GM12878 (cell line): ENCODE measurements around the gene DCPS. TPM values are rescaled to one million over a fixed set of nuclear protein-coding genes. Genes with fewer than 3 reads are reported as not detected.

Source experiments
- ATAC-seq: fragments of 200-7000 bp; cut with Tn5 transposase; 3 replicates; pipeline ENCODE4 v1.9.1; 2020; ENCODE audit warnings: mild to moderate bottlenecking, moderate library complexity
- BruUV-seq: library from RNA; stranded (reverse); fragments of 400-500 nt; replicated peaks from 2 replicates; lab custom pipeline; 2021; lab: Mats Ljungman, UMichigan
- CTCF ChIA-PET: fragments of 300-600 bp; sonication (Branson Sonifier 250); formaldehyde crosslinking; extraction: SDS; loops from one replicate; lab custom pipeline; 2021; ENCODE audit warnings: inconsistent platforms; lab: Yijun Ruan, JAX
- POLR2A ChIA-PET: fragments of 350-600 bp; formaldehyde crosslinking; extraction: SDS; loops from one replicate; lab custom pipeline; 2021; ENCODE audit warnings: inconsistent platforms; lab: Charles Lee
- RAD21 ChIA-PET: fragments of 300-600 bp; sonication (Branson Sonifier 250); formaldehyde crosslinking; loops from one replicate; lab custom pipeline; 2023; ENCODE audit warnings: antibody characterized with exemption; ENCODE audit not compliant: unreplicated experiment; lab: Charles Lee
- SMC1A ChIA-PET: fragments of 300-600 bp; sonication (Branson Sonifier 250); formaldehyde crosslinking; loops from one replicate; lab custom pipeline; 2023; ENCODE audit not compliant: unreplicated experiment, uncharacterized antibody; lab: Charles Lee
- DNase-seq: peaks from one replicate; pipeline ENCODE4 v3.0.0-alpha.2; 2011; ENCODE audit warnings: low read depth, low spot score
- FAIRE-seq: peaks from 3 replicates; lab custom pipeline; 2011; peaks lifted over from hg19 to GRCh38; lab: Jason Lieb, UNC
- H2AFZ ChIP-seq: 2 replicates; pipeline ENCODE4 v1.6.0; 2011; ENCODE audit warnings: low read depth, low read length, control low read depth; ENCODE audit not compliant: control insufficient read depth
- H3K27ac ChIP-seq: 2 replicates; pipeline ENCODE4 v1.5.1; 2011; ENCODE audit warnings: control low read depth; ENCODE audit not compliant: control insufficient read depth, insufficient read depth
- H3K27me3 ChIP-seq, 2 experiments: replicated peaks in 1 of 2; 2 replicates each; pipeline versions ENCODE4 v1.6.0 to v1.6.1; 2011; ENCODE audit warnings: low read length in 1 of 2; ENCODE audit not compliant: control insufficient read depth in 2 of 2, insufficient read depth in 2 of 2
- H3K36me3 ChIP-seq, 2 experiments: 2 replicates each; pipeline ENCODE4 v1.5.1; 2011; ENCODE audit warnings: low read length in 1 of 2; ENCODE audit not compliant: control insufficient read depth in 2 of 2, insufficient read depth in 2 of 2
- H3K4me1 ChIP-seq: 2 replicates; pipeline ENCODE4 v1.6.1; 2011; ENCODE audit warnings: mild to moderate bottlenecking, low read length, moderate library complexity, mixed read lengths; ENCODE audit not compliant: control insufficient read depth, insufficient read depth
- H3K4me2 ChIP-seq: 2 replicates; pipeline ENCODE4 v1.6.0; 2011; ENCODE audit warnings: control low read depth; ENCODE audit not compliant: control insufficient read depth, insufficient read depth
- H3K4me3 ChIP-seq: fragments of 200-600 bp; sonication (generic); 2 replicates; pipeline ENCODE4 v1.5.1; 2016
- H3K79me2 ChIP-seq: 2 replicates; pipeline ENCODE4 v1.6.0; 2011; ENCODE audit warnings: low read length; ENCODE audit not compliant: control insufficient read depth, insufficient read depth
- H3K9ac ChIP-seq: 2 replicates; pipeline ENCODE4 v1.8.0; 2011; ENCODE audit warnings: low read length, control low read depth, mixed read lengths; ENCODE audit not compliant: control insufficient read depth, insufficient read depth
- H3K9me3 ChIP-seq: replicated peaks from 3 replicates; pipeline ENCODE4 v1.5.1; 2011; ENCODE audit warnings: mild to moderate bottlenecking, low read length; ENCODE audit not compliant: control insufficient read depth, insufficient read depth
- H4K20me1 ChIP-seq: 2 replicates; pipeline ENCODE4 v1.6.0; 2011; ENCODE audit not compliant: control insufficient read depth, insufficient read depth
- BCL11A ChIP-seq: IDR thresholded peaks from 2 replicates; pipeline ENCODE4 v1.6.1; 2011; ENCODE audit warnings: low read depth, low read length
- BHLHE40 ChIP-seq, 2 experiments: fragments of 450-650 bp in 1 of 2; IDR thresholded peaks; 2 replicates each; pipeline ENCODE4 v1.6.1; 2011 to 2017; ENCODE audit warnings: low read depth in 2 of 2, borderline replicate concordance in 1 of 2, improper control_type of control experiment in 1 of 2, low read length in 1 of 2, mild to moderate bottlenecking in 1 of 2
- CBX5 ChIP-seq: sonication (generic); IDR thresholded peaks from 2 replicates; pipeline ENCODE4 v1.6.1; 2016; ENCODE audit warnings: low read depth, moderate library complexity, mild to moderate bottlenecking, inconsistent platforms
- MYC ChIP-seq: IDR thresholded peaks from 2 replicates; pipeline ENCODE4 v1.6.1; 2011; ENCODE audit warnings: mild to moderate bottlenecking, low read length, moderate library complexity, inconsistent platforms; ENCODE audit not compliant: insufficient read depth, insufficient replicate concordance, insufficient read length, severe bottlenecking
- TBL1XR1 ChIP-seq: IDR thresholded peaks from 2 replicates; pipeline ENCODE4 v1.6.1; 2012; ENCODE audit warnings: low read depth, low read length, improper control_type of control experiment
- ZNF24 ChIP-seq: fragments of 450-650 bp; IDR thresholded peaks from 2 replicates; pipeline ENCODE4 v1.6.1; 2017; ENCODE audit warnings: antibody characterized with exemption, mild to moderate bottlenecking
- WGBS: methylation state at CpG from one replicate; pipeline ENCODE4 v1.1.6; 2016; ENCODE audit warnings: low lambda C conversion rate; ENCODE audit not compliant: insufficient replicate concordance, insufficient coverage; ENCODE audit errors: missing lambda C conversion rate; 5-methylcytosine and 5-hydroxymethylcytosine counted together
- in situ Hi-C: fragments of 300-500 bp; cut with MboI; formaldehyde crosslinking; loops from 9 replicates; pipeline ENCODE4 v1.14.3; 2018; ENCODE audit warnings: mixed read lengths
- intact Hi-C: fragments of 100-400 bp; cut with micrococcal nuclease; formaldehyde crosslinking; loops from one replicate; pipeline ENCODE4 v1.14.2; 2022; ENCODE audit not compliant: unreplicated experiment
- polyA plus RNA-seq, 11 experiments: library from polyadenylated mRNA; depleted of rRNA in 4 of 11; unstranded in 6 of 11; stranded (reverse) in 5 of 11; fragments of >200 nt; fragmentation: Nextera tagmentation in 4 of 11; fragmentation: Illumina TruSeq in 1 of 11; extraction: Ambion mirVana in 4 of 11; extraction: Trizol in 1 of 11; gene quantifications; 1 replicate in 1 of 11; 2 replicates in 10 of 11; pipeline versions ENCODE4 v1.2.1 to v1.2.3, GENCODE V29; 2011 to 2016; ENCODE audit warnings: inconsistent platforms in 2 of 11, missing spikeins in 2 of 11, low read depth in 1 of 11
- total RNA-seq, 4 experiments: library from RNA; depleted of rRNA in 3 of 4; stranded (reverse); fragments of >200 nt in 3 of 4; fragmentation: Illumina TruSeq in 1 of 4; extraction: Trizol in 1 of 4; gene quantifications; 2 replicates each; pipeline versions ENCODE4 v1.2.1 to v1.2.3, GENCODE V29; 2013 to 2021
- TF ChIP-seq, protein P1 (sequence below): IDR thresholded peaks from 2 replicates; pipeline ENCODE4 v1.6.1; 2012; ENCODE audit warnings: mild to moderate bottlenecking, low read depth, low read length
- TF ChIP-seq, protein P2 (sequence below): fragments of 150-350 bp; IDR thresholded peaks from 2 replicates; pipeline ENCODE4 v1.6.1; 2016; ENCODE audit warnings: low read depth, low read length
- TF ChIP-seq, protein P3 (sequence below): fragments of 450-650 bp; IDR thresholded peaks from 2 replicates; pipeline ENCODE4 v1.6.1; 2018; ENCODE audit warnings: mild to moderate bottlenecking, low read depth, moderate library complexity; ENCODE audit not compliant: partially characterized antibody

DCPS gene
- total and polyA plus RNA-seq, 10 of the 15 experiments (the other 5 are each of a cell fraction or from before 2014, with no cell fraction given): 23.5 to 101 (median 67.4) TPM

DNA sequence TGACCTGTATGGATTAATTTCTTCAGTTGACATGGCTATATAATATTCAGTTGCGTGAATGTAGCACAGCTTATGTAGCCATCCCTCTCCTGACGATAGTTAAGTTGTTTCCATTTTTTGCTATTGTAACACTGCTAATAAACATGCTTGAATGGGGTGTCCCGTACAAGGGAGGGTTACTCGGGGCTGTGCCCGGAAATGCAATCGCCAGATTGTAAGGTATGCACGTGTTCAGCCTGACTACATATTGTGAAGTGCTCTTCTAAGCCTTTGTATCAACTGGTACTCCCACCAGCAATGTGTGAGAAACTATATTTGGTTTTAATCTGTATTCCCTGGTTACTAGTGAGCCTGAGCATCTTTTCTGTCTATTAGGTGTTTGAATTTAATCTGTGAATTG is 67.7 kb downstream of the DCPS start:
- Histone ChIP-seq H3K9me3 (no peaks in the 10 kb centered on the region), H4K20me1 (no peaks in the 10 kb centered on the region), H3K4me2 (no peak overlapping the region), H3K4me3 (no peak overlapping the region), H3K4me1 (no peaks in the 10 kb centered on the region), H2AFZ (no peak overlapping the region), H3K79me2 (no peaks in the 10 kb centered on the region), H3K27ac (no peak overlapping the region), H3K36me3 (no peaks in the 10 kb centered on the region), H3K27me3 (no peaks in the 10 kb centered on the region)
- FAIRE-seq: no peak
- intact Hi-C loops: no loop called here
- WGBS: 61% methylated on average over 7 of the region's 7 CpGs
- no peak for ATAC-seq
- no TSS peak for BruUV-seq
- no peak for DNase-seq
- CTCF ChIA-PET: no interaction called here
- SMC1A ChIA-PET: no interaction called here
- POLR2A ChIA-PET: no interaction called here
- TF ChIP-seq CBX5 (no peak), BHLHE40 (IDR thresholded peaks at IDR 0.05; ENCODE audit: borderline replicate concordance in 1 of 2, low read depth in 2 of 2, low read length in 1 of 2) (no peak), TBL1XR1 (no peak), MYC (no peak), BCL11A (no peak), ZNF24 (no peak)
- TF ChIP-seq, protein P1, sequence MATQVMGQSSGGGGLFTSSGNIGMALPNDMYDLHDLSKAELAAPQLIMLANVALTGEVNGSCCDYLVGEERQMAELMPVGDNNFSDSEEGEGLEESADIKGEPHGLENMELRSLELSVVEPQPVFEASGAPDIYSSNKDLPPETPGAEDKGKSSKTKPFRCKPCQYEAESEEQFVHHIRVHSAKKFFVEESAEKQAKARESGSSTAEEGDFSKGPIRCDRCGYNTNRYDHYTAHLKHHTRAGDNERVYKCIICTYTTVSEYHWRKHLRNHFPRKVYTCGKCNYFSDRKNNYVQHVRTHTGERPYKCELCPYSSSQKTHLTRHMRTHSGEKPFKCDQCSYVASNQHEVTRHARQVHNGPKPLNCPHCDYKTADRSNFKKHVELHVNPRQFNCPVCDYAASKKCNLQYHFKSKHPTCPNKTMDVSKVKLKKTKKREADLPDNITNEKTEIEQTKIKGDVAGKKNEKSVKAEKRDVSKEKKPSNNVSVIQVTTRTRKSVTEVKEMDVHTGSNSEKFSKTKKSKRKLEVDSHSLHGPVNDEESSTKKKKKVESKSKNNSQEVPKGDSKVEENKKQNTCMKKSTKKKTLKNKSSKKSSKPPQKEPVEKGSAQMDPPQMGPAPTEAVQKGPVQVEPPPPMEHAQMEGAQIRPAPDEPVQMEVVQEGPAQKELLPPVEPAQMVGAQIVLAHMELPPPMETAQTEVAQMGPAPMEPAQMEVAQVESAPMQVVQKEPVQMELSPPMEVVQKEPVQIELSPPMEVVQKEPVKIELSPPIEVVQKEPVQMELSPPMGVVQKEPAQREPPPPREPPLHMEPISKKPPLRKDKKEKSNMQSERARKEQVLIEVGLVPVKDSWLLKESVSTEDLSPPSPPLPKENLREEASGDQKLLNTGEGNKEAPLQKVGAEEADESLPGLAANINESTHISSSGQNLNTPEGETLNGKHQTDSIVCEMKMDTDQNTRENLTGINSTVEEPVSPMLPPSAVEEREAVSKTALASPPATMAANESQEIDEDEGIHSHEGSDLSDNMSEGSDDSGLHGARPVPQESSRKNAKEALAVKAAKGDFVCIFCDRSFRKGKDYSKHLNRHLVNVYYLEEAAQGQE: no peak
- TF ChIP-seq, protein P2, sequence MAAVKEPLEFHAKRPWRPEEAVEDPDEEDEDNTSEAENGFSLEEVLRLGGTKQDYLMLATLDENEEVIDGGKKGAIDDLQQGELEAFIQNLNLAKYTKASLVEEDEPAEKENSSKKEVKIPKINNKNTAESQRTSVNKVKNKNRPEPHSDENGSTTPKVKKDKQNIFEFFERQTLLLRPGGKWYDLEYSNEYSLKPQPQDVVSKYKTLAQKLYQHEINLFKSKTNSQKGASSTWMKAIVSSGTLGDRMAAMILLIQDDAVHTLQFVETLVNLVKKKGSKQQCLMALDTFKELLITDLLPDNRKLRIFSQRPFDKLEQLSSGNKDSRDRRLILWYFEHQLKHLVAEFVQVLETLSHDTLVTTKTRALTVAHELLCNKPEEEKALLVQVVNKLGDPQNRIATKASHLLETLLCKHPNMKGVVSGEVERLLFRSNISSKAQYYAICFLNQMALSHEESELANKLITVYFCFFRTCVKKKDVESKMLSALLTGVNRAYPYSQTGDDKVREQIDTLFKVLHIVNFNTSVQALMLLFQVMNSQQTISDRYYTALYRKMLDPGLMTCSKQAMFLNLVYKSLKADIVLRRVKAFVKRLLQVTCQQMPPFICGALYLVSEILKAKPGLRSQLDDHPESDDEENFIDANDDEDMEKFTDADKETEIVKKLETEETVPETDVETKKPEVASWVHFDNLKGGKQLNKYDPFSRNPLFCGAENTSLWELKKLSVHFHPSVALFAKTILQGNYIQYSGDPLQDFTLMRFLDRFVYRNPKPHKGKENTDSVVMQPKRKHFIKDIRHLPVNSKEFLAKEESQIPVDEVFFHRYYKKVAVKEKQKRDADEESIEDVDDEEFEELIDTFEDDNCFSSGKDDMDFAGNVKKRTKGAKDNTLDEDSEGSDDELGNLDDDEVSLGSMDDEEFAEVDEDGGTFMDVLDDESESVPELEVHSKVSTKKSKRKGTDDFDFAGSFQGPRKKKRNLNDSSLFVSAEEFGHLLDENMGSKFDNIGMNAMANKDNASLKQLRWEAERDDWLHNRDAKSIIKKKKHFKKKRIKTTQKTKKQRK: no peak
- TF ChIP-seq, protein P3, sequence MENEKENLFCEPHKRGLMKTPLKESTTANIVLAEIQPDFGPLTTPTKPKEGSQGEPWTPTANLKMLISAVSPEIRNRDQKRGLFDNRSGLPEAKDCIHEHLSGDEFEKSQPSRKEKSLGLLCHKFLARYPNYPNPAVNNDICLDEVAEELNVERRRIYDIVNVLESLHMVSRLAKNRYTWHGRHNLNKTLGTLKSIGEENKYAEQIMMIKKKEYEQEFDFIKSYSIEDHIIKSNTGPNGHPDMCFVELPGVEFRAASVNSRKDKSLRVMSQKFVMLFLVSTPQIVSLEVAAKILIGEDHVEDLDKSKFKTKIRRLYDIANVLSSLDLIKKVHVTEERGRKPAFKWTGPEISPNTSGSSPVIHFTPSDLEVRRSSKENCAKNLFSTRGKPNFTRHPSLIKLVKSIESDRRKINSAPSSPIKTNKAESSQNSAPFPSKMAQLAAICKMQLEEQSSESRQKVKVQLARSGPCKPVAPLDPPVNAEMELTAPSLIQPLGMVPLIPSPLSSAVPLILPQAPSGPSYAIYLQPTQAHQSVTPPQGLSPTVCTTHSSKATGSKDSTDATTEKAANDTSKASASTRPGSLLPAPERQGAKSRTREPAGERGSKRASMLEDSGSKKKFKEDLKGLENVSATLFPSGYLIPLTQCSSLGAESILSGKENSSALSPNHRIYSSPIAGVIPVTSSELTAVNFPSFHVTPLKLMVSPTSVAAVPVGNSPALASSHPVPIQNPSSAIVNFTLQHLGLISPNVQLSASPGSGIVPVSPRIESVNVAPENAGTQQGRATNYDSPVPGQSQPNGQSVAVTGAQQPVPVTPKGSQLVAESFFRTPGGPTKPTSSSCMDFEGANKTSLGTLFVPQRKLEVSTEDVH: no peak
- TF ChIP-seq, all 136 proteins: peak for 0
- in situ Hi-C loops: no loop called here
- no peak overlapping the region for H3K9ac ChIP-seq
- RAD21 ChIA-PET: no interaction called here
